HG02970 (cell line): ENCODE results near the gene ZNF226.
A peak's percentile ranks its signal among the peaks of the same experiment; 100 is the strongest.
"Not testable (repeated sequence)": the region's sequence is repeated elsewhere in the genome, so short reads cannot be mapped to it uniquely, and the experiment has no call there.

ENCODE experiments used
- ATAC-seq: cut with Tn5 transposase; IDR thresholded peaks from one replicate; pipeline ENCODE4 v1.9.1; 2021; ENCODE audit warnings: mild to moderate bottlenecking, moderate library complexity, moderate number of reproducible peaks; ENCODE audit not compliant: unreplicated experiment, low FRiP score

ZNF226 gene

DNA sequence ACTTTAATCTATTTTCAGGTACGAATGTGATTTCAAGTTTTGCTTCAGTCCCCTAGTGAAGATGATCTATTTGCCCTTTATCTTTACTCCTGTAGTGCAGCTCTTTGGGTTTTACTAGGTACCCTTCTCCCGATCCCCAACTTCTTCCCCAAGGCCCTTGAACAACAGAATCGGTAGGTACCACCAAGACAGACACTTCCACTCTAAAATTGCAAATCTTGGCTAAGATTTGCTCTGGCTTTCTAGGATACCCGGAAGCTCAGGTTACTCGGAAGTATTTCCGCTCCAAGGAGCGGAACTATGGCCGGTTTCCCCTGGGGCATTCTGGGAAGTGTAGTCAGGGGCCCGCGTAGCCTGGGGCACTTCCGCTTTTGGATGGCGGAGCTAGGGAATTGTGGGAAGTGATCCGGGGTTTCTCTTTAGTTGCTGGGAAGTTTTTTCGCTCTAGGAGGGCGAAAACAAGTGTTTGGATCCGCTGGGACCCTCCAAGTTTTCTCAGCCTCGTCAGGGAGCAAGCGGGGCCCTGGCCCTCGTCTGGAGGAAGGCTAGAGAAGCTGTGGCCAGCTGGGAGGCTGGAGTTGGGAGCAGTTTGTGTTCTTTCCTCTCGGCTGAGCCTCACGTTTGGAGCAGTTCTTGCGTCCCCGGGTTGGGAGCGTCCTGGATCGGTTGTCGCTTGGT, 42.4 kb downstream of the ZNF226 start:
- ATAC-seq: peak; percentile 85

DNA sequence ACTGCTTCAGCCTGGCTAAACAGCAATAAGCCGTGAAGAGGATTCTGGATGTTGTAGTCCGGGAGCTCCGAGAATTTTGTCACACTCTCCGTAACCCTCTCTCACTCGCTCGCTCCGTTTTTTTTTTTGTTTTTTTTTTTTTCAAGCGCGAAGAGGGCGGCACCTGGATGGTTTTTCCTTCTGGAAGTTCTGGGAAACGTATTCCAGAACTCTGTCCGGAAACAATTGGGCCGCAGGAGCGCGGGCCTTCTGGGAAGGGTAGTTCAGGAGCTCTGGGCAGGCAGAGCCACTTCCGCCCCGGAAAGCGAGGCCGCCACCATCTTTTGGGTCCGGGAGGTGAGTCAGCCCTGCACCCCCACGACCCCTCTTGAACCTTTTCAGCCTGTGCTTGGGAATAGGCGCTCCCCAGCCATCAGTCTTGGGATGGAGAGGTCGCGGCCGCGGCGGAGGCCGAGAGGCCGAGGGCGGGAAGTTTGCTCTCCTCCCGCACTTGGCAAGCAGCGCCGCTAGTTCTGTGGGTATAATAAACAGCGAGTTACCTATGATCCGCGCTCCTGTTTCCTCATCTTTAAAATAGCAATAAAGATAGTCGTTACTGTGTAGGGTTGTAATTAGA, 47.5 kb downstream of the ZNF226 start, which contains the start of gene ZNF227:
Gene ZNF227 (plus strand): TSS at position 283 of the 616 bp plus-strand sequence. CDS start 5,261 bp downstream, outside the sequence.
- peak; percentile 82 for ATAC-seq

DNA sequence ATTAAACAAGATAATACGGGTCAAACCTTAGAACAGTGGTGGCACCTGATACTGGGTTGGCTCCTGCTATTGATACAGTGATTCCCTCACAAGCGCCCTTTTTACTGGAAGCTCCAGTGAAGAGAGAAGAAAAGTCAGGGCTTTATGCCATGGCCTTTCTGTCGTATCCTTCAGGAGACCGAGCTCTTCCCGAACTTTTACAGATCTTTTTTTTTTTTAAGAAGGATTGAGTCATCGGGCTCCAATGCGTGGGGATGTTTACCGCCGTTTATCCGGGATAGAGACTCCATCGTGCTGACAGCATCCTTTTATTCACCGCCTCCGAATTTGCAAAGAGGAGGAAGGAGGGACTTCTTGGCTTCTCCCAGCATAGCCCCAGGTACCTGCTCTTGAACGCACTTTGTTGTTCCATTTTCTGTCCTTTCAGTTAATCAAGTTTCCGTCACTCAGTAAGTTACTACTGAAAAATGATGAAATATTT, 48.0 kb downstream of the ZNF226 start:
- ATAC-seq: no peak

DNA sequence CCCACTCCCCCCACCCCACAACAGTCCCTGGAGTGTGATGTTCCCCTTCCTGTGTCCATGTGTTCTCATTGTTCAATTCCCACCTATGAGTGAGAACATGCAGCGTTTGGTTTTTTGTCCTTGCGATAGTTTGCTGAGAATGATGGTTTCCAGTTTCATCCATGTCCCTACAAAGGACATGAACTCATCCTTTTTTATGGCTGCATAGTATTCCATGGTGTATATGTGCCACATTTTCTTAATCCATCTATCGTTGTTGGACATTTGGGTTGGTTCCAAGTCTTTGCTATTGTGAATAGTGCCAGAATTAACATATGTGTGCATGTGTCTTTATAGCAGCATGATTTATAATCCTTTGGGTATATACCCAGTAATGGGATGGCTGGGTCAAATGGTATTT, 55.0 kb downstream of the ZNF226 start:
- ATAC-seq: not testable (repeated sequence)

DNA sequence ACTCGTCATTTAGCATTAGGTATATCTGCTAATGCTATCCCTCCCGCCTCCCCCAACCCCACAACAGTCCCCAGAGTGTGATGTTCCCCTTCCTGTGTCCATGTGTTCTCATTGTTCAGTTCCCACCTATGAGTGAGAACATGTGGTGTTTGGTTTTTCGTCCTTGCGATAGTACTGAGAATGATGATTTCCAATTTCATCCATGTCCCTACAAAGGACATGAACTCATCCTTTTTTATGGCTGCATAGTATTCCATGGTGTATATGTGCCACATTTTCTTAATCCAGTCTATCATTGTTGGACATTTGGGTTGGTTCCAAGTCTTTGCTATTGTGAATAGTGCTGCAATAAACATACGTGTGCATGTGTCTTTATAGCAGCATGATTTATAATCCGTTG, 55.9 kb downstream of the ZNF226 start:
- not testable (repeated sequence) for ATAC-seq

DNA sequence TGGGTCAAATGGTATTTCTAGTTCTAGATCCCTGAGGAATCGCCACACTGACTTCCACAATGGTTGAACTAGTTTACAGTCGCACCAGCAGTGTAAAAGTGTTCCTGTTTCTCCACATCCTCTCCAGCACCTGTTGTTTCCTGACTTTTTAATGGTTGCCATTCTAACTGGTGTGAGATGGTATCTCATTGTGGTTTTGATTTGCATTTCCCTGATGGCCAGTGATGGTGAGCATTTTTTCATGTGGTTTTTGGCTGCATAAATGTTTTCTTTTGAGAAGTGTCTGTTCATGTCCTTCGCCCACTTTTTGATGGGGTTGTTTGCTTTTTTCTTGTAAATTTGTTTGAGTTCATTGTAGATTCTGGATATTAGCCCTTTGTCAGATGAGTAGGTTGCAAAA, 56.4 kb downstream of the ZNF226 start:
- ATAC-seq: not testable (repeated sequence)
